Stimulated activated CD4-positive, alpha-beta T cell treated with anti-CD3 and anti-CD28 coated beads, Interleukin-2, amount 100 ng/mL, for 24 hours (primary cell): ENCODE measurements around the gene PIK3R1.
"Not testable (repeated sequence)": the region's sequence is repeated elsewhere in the genome, so short reads cannot be mapped to it uniquely, and the experiment has no call there.

ENCODE experiments used
- DNase-seq, 2 donors: peaks; one replicate each; pipeline ENCODE4 v3.0.0-alpha.2; 2020

Gene PIK3R1

GRCh38 chr5:68194386-68194785 is 21.2 kb upstream of the PIK3R1 start:
- DNase-seq: no peak

DNA sequence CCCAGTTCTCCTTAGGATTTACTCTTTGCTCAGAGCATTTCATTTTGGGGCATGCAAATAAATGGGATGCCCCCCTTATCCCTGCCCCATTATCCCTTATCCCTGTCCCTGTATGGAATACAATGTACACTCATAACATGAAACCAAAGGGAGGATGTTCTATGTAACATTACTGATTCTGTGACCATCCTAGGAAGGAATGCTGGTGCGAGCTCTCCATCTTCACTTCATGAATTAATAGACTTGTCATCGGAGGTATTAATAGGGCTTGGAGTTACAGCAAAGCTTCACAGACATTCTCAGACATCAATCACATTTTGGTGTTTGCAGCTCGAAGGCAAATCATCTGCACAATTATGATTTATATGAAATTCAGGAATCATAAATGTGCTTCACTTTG is 20.4 kb upstream of the PIK3R1 start:
- DNase-seq: no peak

DNA sequence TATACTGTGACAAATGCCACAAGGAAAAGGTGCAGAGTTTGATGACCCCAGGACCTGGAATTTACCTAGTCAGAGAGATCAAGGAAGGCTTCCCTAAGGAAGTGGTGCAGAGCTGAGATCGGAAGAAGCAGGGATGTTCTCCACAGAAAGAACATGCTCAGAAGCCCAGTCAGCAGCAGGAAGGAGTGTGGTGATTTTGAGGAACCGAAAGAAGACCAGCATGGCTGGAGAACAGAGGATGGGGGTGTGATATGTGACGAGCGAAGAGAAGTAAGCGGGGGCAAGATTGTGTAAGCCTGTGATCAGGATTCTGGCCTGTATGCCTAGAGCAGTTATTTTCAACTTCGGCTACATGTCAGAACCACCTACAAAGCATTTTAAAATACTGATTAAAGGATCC is 18.7 kb upstream of the PIK3R1 start:
- DNase-seq: no peak

DNA sequence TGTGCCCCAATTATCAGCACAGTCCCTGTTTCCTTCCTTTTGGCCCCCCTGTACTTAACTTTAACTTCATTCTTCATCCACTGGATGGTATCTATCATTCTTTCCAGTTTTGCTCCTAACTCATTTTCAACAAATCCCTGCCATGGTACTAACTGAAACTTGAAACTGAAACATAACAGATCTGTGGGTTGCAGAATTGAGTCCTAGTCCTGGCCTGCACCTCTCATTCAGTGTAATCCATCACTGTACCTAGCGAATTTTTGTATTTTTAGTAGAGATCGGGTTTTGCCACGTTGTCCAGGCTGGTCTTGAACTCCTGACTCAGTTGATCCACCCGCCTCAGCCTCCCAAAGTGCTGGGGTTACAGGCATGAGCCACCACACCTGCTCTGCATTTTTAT is 15.3 kb upstream of the PIK3R1 start:
- no peak for DNase-seq

DNA sequence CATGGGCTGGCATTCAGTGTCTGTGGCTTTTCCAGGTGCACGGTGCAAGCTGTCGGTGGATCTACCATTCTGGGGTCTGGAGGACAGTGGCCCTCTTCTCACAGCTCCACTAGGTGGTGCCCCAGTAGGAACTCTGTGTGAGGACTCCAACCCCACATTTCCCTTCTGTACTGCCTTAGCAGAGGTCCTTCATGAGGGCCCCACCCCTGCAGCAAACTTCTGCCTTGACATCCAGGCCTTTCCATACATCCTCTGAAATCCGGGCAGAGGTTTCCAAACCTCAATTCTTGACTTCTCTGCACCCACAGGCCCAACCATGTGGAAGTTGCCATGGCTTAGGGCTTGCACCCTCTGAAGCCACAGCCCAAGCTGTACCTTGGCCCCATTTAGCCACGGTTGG is 4.9 kb upstream of the PIK3R1 start:
- DNase-seq: not testable (repeated sequence)

DNA sequence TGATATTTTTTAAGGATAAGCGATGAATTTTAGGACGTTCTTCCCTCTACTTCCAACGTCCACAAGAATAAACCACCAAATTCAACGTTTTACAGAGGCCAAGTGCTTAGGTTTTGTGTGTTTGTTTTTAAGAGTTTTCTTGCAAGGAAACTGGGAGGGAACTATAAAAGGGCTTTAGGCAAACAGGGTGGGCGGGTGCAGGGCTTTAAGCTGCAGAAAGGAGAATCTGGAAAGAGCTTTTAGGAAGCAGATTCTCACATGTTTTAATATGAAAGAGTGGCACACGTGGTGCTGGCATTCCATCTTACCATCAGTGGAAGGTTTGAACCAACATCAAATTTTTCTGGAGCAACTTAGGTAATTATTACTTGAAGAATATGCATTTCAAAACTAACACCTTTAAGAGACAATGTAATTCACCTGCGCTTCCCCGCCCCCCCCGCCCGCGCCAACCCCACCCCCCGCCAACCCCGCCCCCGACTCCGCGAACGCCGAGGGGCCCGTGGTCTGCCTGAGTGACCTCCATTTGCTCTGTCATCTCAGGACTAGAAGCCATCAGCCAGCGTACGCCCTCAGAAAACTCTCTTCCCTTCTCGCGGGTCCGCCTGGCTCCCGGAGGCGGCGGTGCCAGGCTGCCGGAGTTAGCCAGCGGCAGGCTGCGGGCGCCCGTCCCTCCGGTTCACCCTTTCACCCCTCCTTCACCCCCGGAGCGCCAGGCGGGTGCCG is 911 bp upstream of the PIK3R1 start:
- no peak for DNase-seq

- no peak for DNase-seq
Observed at GRCh38 chr5:68215898-68216244, 315 bp downstream of the PIK3R1 start.

DNA sequence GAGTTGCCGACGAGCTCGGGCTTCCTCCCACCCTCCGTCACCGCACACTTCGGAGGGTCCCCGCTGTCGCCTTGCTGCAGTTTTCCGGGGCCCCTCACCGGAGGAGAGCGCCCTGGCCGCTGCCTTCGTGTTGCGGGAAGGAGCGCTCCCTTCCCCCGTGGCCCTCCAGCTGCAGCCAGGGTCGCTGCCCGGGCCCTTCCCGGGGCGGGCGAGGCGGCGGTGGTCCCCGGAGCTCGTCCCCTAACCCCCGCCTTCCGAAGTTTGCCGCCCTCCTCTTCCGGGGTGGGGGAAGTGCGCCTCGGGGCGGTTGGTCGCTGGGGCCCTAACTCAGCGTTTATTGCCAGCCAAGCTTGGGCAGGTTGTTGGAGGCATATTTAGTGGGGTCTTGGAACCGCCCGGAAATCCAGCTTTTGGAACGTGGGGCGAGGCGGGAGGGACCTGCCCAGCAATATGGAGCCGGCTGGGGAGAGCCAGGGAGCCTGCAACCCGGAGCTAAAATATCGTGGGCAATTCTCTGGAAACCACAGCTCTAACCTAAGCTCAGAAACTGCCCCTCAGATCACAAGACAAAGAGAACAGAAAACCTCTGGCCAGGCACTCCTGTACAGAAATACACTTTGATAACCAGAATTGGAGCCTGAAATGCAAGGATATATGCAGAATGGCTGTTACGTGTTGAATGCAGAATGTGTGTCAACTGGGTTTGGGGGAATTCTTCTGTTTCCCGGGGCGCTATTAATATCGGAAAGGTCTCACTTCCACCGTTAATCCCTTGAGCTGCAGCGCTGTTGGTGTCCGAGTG is 890 bp downstream of the PIK3R1 start:
- DNase-seq: peak; percentile 65 to 68

DNA sequence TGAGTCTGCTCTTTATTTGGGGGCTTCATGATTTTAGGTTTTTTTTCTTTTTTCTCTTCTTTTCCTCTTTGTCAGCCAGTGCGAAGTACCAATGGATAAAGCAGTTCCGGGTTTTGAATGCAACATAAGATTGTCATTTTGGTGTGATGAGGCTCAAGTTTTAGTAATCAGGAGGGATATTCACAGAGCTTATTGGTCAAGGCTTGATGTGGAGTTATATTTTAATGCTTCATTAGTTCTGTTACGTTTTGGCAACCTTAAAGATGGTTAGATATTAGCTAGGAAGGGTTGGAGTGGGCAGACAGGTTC is 1.4 kb downstream of the PIK3R1 start:
- no peak for DNase-seq

DNA sequence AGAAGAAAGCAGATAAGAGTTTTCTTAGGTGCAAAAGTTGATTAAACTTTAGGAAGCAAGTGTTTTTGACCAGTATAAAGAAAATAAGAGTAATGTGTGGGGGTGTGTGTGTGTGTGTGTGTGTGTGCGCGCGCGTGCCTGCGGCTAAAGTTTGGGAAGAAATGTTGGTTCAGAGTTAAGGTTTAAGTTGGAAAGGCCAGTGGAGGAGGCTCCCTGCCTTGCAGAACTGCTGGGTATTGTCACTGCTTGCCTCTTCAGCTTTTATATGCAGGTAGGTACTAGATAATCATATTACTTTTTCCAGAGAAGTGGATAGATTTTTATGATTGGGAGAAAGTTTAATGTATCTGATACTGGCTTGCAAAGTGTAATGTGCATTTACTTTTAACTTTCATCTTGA is 2.0 kb downstream of the PIK3R1 start:
- no peak for DNase-seq

DNA sequence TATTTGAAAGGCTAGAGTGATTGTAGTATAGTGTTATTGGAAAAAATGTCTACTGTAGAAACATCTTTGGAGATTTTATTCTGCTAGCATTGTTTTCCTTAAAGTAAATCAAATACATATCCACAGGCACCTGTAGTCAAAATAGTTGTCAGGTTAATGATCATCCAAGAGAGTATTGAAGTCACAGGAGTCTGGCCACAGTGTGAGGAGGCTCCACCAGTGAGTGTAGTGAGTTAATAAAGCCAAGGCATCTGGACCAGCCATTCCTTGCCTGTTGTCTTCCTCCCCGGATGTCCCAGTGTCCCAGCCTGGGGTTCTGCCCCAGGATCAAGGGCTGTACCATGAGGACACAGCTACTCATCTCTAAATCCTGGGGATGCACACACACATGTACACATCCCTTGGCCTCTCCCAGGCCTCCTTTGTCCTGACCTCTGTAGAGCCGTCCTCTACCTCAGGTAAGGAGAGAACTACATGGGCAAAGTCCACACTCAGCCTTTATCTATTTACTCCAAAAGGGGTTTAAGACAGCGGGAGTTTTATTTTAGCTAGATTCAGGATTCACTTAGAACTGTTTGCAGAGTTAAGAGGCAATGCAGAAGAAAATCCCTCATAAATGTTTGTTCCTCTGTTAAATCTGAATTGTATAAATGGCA is 3.7 kb downstream of the PIK3R1 start:
- no peak for DNase-seq

- DNase-seq: no peak
Observed at GRCh38 chr5:68220260-68220659, 4.7 kb downstream of the PIK3R1 start.

GRCh38 chr5:68220914-68221313 is 5.4 kb downstream of the PIK3R1 start:
- DNase-seq: no peak

DNA sequence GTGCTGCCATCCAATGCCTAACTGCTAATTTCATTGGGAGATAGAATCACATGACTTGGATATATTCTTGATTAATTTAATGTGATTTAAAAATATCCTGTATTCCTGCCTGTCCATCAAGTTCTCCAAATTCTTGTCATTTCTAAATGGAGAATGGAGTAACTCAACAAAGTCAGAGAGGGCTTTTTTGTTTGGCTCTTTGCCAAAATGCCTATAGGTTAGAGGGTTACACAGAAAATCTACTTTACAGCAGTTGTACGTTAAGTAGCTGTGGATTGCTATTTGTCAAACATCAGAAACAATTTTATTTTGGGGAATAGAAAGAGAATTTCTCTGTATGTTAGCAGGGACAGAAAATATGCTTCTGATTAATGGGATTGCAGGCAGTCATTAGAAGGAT is 5.9 kb downstream of the PIK3R1 start:
- DNase-seq: no peak

- no peak for DNase-seq
Observed at GRCh38 chr5:68222310-68222709, 6.8 kb downstream of the PIK3R1 start.

DNA sequence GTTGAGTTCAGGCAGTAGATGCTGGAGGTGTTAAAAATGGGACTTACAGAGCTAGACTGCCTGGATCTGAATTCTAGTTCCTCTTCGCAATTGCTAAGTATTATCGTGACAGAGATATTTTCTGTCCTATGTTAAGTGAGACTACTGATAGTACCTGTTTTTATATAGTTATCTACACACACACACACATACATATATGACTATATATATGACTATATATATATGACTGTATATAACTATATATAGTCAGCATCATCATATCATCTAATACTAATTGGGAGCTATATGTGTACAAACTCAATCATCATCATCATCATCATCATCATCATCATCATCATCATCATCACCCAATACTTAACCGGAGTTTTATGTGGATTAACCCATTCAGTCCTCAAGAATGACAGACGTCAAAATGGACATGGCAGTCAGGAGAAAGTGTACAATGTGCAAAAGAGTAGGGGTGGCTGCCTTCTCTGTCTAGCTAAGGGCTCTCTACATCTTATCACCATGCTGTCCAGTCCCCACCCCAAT is 7.3 kb downstream of the PIK3R1 start:
- DNase-seq: no peak

- DNase-seq: no peak
Observed at GRCh38 chr5:68223904-68224303, 8.3 kb downstream of the PIK3R1 start.

- DNase-seq: no peak
Observed at GRCh38 chr5:68224509-68225187, 9.1 kb downstream of the PIK3R1 start.

GRCh38 chr5:68225188-68225910 is 9.8 kb downstream of the PIK3R1 start:
- DNase-seq: no peak

DNA sequence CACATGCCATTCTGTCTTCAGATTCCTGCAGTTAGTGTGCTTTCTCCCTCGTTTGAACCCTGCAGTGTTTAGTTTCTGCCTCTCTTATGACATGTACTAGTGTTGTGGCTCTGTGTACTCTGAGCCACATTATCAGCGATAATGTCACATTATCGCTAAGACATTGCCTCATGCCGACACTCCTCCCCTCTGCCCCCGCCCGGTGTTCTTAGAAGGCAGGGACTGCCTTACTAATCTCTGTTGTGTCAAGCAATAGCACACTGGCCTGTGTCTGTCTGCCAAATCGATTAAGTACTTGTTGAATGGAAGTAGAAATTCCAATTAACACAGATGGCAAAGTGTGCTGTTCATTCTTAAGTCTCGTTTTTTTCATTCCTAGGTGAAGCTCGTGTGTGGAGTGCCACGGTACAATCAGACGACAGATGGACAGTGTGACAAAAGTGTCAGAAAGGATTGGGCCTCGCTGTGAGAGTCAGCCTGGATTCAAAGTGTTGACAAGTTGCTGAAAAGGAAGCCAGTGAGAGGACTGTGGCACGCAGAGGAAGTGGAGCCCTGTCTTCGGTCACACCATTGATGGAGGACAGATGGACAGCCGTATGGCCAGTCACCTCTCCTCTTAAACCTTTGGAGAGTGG is 10.5 kb downstream of the PIK3R1 start:
- no peak for DNase-seq

DNA sequence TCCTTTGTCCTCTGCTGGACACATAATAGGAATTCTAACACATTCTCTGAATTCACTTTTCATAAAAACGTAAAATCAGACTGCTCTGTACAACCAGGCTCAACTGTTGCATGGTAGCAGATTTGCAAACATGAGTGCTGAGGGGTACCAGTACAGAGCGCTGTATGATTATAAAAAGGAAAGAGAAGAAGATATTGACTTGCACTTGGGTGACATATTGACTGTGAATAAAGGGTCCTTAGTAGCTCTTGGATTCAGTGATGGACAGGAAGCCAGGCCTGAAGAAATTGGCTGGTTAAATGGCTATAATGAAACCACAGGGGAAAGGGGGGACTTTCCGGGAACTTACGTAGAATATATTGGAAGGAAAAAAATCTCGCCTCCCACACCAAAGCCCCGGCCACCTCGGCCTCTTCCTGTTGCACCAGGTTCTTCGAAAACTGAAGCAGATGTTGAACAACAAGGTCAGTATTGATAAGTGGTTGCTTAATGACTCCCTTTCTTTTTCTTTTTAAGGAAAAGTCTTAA is 11.1 kb downstream of the PIK3R1 start:
- DNase-seq: no peak
